CD1c-positive myeloid dendritic cell (primary cell): ENCODE measurements around the gene SLC5A5.
"Not testable (repeated sequence)": the region's sequence is repeated elsewhere in the genome, so short reads cannot be mapped to it uniquely, and the experiment has no call there.

Experiments
- DNase-seq: peaks from one replicate; pipeline ENCODE4 v3.0.0-alpha.2; 2016; ENCODE audit errors: extremely low spot score

The SLC5A5 gene

DNA sequence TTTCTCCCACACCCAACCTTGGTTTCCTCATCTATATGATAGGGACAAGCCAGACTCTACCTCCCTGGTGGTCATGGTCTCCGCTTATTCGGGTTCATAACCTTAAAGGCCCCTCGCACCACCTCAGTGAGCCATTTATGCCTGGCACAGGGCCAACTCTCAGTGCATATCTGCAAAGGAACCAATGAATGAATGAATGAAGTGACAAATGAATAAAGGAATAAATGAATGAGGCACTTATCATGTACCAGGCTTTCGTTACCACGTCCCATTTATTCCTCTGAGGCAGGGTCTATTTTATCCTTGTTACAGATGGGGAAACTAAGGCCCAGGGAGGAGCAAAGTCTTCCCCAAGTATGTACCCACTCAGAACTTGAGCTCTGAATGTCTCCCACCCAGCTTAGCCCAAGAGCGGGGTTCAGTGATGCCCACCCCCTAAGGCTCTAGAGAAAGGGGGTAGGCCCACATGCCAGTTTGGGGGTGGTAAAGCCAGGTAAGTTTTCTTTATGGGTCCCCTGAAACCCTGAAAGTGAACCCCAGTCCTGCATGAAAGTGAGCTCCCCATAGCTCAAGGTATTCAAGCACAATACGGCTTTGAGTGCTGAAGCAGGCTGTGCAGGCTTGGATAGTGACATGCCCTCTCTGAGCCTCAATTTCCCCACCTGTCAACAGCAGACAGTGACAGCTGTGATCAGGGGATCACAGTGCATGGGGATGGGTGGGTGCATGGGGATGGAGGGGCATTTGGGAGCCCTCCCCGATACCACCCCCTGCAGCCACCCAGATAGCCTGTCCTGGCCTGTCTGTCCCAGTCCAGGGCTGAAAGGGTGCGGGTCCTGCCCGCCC is 490 bp upstream of the SLC5A5 start:
- no peak for DNase-seq

DNA sequence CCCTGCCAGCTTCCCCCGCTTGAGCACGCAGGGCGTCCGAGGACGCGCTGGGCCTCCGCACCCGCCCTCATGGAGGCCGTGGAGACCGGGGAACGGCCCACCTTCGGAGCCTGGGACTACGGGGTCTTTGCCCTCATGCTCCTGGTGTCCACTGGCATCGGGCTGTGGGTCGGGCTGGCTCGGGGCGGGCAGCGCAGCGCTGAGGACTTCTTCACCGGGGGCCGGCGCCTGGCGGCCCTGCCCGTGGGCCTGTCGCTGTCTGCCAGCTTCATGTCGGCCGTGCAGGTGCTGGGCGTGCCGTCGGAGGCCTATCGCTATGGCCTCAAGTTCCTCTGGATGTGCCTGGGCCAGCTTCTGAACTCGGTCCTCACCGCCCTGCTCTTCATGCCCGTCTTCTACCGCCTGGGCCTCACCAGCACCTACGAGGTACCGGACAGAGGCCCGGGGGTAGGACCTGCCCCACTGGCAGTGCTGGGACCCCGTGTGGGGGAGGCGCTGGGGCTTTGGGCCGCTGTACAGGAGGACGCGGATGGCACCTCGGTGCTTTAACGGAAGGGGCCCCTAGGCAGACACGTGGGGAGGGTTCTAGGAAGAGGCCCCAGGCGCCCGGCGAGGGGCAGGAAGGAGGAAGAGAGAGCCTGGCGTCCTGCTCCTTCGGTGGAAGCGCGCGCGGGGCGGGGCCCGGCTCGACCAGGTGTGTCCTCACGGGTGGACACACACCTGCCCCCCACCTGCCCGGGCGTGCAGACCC is 681 bp downstream of the SLC5A5 start:
- DNase-seq: no peak

DNA sequence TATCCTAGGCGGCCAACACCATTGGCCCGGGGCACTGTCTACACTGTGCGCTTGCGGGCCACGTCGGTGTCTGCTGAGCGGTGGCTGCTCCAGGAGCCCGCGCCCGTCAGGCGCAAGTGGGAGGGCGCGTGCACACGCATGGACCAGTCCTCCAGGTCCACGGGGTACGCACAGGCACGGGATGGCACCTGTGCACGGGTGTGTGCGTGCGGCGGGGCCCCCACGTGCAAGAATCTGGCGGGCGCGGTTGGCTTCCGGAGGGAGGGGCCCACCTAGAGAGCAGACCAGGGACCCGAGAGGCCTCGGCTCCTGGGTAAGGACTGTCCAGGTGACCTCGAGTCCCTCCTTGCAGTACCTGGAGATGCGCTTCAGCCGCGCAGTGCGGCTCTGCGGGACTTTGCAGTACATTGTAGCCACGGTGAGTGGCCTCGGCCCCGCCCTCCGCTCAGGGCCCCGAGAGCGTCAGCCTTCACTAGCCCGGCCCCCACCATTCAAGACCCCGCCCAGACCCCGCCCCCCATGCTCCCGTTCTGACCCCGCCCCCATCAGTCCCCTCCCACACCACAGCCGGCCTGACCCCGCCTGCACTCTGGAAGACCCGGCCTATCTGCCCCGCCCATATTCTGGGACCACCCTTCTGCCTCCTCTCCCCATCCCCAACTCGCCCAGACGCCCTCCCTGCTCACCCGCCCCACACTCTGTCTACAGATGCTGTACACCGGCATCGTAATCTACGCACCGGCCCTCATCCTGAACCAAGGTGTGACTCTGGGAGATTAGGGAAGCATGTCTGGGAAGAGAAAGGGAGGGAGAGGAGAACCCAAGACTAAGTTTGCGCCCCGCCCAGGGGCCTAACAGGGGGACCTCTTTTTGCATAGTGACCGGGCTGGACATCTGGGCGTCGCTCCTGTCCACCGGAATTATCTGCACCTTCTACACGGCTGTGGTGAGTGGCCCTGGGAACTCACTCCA is 2.3 kb downstream of the SLC5A5 start:
- peak; percentile 49 for DNase-seq

DNA sequence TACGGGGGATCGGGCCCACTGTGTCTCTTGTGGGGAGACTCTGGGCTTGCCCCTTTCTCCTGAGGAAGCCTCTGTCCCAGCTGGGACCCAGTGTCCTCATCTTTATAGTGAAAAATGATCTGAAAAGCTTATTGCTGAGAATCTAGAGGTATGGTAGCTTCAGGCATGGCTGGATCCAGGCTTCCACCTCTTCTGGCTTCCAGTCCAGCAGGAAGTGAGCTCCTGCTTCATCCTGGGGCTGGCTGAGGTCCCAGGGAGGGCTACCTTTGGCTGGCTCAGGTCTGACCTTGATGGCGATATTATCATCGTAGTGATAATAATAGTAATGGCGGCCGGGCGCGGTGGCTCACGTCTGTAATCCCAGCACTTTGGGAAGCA is 3.0 kb downstream of the SLC5A5 start:
- DNase-seq: no peak

DNA sequence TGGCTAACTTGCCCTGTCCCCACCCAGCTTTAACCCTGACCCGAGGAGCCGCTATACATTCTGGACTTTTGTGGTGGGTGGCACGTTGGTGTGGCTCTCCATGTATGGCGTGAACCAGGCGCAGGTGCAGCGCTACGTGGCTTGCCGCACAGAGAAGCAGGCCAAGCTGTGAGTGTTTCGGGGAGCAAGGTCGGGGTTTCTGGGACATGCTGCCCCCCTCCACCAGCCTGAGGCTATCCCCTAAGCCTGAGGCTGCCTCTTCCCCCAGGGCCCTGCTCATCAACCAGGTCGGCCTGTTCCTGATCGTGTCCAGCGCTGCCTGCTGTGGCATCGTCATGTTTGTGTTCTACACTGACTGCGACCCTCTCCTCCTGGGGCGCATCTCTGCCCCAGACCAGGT is 6.0 kb downstream of the SLC5A5 start:
- no peak for DNase-seq

DNA sequence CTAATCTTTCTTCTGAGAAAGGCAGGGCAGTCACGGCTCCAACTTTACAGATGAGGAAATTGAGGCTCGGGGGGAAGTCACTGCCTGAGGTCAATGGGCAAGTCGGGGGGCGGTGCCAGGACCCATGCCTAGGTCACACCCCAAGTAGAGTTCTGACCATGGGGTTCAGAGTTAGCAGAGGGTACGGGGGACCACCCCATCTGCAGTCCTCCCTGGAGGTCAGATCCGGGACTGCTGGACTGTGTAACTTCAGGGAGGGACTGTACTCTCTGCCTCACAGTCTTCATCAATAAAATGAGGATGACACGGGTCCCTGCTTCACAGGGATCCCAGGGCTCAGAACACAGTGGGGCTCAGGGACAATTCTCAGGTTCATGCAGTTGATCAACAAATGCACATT is 7.7 kb downstream of the SLC5A5 start:
- no peak for DNase-seq

DNA sequence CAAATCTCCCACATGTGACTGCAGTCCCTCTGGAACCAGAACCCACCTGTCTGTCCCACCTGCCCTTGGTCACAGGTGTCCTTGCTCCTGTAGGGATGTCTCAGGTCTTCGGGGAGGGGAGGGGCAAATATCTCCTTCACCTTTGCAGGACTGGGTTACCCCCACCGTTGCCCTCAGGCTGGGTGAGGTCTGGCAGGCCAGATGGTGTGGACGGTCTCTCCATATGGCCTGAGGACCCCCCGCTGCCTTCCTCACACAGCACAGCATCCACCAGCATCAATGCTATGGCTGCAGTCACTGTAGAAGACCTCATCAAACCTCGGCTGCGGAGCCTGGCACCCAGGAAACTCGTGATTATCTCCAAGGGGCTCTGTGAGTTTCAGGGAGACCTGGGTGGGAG is 10.0 kb downstream of the SLC5A5 start:
- DNase-seq: no peak

DNA sequence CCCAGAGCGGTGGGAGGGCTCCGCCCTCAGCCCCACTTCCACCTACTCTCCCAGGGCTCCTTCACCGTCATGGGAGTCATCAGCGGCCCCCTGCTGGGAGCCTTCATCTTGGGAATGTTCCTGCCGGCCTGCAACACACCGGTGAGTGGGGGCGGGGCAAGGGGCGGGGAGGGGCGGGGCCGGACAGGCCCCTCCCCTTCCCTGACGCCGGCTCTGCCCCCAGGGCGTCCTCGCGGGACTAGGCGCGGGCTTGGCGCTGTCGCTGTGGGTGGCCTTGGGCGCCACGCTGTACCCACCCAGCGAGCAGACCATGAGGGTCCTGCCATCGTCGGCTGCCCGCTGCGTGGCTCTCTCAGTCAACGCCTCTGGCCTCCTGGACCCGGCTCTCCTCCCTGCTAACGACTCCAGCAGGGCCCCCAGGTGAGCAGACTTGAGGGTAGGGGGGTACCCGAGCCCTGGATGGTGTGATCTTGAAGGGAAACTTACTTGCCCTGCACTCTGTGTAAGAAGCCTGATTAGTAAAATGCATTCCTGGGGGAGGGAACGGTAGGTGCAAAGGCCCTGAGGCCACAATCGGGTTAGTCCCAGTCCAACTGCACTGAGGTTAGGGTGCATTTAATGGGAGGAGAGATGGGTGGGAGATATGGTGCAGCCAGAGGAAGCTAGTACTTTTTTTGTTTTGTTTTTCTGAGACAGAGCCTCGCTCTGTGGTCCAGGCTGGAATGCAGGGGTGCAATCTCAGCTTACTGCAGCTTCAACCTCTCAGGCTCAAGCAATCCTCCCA is 12.1 kb downstream of the SLC5A5 start:
- DNase-seq: no peak

DNA sequence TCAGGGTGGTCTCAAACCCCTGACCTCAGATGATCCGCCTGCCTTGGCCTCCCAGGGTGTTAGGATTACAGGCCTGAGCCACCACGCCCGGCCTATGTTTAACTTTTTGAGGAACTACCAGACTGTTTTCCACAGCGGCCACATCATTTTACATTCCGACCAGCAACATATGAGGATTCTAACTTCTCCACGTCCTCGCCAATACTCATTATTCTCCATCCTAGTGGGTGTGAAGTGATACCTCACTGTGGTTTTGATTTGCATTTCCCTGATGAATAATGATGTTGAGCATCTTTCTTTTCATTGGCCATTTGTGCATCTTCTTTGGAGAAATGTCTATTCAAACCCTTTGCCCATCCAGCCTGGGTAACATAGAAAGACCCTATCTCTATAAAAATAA is 14.8 kb downstream of the SLC5A5 start:
- no peak for DNase-seq

DNA sequence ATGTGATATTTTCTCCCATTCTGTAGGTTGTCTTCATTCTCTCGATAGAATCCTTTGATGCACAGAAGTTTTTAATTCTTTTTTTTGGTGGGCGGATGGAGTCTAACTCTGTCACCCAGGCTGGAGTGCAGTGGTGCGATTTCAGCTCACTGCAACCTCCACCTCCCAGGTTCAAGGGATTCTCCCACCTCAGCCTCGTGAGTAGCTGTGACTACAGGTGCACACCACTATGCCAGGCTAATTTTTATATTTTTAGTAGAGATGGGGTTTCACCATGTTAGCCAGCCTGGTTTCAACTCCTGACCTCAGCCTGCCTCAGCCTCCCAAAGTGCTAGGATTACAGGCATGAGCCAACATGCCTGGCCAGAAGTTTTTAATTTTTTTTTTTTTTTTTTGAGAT is 15.5 kb downstream of the SLC5A5 start:
- DNase-seq: not testable (repeated sequence)

DNA sequence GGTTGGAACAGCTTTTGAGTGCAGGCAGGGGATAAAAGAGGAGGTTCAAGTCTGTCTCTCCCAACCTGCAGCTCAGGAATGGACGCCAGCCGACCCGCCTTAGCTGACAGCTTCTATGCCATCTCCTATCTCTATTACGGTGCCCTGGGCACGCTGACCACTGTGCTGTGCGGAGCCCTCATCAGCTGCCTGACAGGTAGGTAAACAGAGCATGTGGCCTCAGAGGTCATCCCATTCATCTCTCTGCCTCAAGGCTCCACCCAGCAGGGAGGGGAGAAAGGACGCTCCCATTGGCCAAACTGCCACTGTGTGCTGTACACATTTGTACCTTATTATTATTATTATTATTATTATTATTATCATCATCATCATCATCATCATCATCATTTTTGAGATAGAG is 16.5 kb downstream of the SLC5A5 start:
- DNase-seq: no peak

DNA sequence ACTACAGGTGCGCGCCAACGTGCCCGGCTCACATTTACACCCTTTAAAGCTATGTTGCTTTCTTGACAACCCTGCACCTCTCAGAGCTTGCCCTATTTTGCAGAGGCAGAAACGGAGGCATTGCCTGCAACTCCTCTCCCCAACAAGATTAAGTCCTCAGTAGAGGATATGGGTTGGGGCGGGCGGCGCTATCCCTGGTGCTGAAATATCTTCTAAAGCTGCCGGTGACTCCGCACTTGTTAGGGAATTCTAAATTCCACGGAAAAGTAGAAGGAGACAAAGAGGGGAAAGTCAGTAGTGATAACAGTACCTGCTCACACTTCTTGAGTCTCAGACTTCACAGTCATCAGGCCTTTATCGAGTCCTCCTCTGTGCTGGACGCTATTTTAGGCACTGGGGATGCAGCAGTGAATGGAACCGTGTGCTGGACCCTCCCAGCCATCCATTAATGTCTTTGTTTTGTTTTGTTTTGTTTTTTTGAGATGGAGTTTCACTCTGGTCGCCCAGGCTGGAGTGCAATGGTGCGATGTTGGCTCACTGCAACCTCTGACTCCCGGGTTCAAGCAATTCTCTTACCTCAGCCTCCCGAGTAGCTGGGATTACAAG is 18.0 kb downstream of the SLC5A5 start:
- no peak for DNase-seq

DNA sequence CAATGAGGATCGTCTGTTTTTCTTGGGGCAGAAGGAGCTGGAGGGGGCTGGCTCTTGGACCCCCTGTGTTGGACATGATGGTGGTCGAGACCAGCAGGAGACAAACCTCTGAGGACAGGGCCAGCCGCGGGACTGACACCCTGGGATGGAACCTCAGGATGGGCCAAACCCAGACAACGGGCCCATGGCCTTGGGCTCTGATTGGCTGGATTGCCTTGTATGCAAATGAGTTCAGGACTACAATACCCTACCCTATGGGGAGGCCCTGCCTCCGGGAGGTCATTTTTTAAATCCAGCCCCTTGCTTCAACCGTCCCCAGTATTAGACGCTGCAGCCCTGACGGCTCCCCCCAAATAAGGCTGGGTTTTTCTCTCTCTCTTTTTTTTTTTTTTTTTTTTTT is 22.0 kb downstream of the SLC5A5 start:
- no peak for DNase-seq

DNA sequence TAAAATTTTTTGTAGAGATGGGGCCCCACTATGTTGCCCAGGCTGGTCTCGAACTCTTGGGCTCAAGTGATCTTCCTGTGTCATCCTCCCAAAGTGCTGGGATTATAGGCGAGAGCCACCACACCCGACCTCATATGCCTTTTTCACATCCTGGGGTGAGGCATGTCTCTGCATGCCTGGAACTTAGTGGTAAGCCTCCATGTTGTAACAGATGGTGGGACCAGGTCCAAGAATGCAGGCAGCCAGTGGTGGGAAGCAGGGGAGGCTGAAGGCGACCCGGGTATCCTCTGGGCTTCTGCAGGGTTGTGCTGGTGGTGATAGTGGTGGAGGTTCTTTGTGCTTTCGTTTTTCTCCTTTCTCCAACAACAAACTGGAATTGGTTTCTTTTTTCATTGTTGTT is 31.0 kb downstream of the SLC5A5 start:
- no peak for DNase-seq

DNA sequence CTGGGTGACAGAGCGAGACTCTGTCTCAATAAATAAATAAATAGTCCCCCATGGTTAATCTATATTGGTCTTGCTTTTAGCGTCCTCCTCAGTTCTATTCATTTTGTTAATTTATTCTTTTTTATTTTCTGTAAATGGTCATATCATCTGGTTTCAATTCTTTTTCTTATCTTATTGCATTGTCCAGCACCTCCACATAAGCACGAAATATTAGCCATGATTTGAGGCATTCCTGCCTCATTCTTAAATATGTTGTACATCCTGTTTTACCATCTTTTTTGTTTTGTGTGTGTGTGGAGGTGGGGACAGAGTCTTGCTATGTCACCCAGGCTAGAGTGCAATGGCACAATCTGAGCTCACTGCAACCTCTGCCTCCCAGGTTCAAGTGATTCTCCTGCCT is 36.5 kb downstream of the SLC5A5 start:
- DNase-seq: no peak

DNA sequence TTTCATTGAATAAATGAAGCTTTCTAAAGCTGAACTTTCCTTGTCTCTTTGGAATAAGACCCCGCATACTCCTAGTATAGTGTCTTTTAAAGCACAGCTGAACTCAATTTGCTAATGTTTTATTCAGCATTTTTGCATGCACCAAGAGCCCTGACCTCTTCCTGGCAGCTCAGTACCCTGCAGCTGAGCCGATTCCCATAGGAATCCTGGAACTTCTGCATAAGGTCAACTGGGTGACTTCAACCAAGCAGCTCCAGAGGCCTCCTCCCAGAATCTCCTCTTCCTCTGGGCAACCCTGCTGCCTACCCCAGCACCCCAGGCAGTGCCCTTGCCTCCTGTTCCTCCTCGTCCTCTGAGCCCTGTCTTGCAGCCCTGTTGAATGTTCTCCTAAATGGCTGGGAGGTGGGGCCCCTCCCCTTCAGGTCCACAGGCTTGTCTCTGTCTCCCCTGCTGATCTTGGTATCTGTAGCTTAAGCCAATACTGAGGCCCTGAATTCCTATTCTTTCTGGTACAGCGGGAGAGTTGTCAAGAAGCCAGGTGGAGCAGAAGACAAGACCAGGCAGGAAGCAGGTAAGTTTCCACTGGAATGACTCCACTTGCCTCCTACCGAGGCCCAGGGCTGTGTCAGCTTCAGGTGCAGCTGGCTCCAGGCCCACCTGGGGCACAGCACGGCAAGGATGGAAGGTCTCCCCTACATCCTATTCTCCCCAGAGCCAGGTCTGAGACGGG is 37.4 kb downstream of the SLC5A5 start:
- DNase-seq: no peak

DNA sequence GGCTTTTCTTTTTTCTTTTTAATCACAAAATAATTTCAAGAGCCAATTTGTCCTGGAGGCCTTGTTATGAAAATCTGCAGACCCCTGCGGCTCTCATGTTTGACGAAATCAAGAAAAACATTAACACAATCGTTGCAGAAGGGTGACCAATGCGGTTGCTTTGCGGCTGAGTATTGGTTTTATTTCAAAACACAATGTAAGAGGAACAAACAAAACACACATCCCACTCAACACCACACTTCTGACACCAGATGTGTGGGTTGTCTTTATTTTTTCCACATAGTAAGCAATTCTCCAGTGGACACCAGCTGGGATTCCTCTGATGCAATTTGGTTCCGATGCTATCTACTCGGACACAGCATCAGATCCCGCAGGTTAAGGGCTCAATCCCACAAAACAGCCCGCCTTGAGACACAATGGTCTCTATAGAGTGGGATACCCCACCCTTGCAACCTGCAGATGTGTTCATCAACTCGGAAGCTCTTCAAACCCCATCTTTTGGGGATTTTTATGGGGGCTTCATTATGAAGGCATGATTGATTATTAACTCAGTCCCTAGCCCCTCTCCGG is 39.1 kb downstream of the SLC5A5 start:
- DNase-seq: peak; percentile 61

DNA sequence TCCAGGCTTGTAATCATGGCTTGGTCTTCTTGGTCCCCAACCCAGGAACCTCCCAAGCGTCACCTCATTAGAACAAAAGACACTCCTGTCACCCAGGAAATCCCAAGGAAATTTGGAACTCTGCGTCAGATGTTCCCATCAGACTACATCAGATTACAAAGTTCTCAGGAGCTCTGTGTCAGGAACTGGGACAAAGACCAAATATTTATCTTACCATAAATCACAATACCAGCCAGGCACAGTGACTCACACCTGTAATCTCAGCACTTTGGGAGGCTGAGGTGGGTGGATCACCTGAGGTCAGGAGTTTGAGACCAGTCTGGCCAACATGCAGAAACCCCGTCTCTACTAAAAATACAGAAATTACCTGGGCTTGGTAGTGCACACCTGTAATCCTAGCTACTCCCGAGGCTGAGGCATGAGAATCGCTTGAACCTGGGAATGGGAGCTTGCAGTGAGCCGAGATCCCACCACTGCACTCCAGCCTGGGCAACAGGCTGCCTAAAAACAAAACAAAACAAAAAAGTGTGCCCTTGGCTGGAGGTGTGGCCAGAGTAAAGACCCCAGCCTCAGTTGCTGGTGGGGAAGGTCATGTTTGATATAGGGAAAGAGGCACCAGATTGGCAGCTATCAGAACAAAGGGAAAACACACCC is 44.3 kb downstream of the SLC5A5 start:
- no peak for DNase-seq

DNA sequence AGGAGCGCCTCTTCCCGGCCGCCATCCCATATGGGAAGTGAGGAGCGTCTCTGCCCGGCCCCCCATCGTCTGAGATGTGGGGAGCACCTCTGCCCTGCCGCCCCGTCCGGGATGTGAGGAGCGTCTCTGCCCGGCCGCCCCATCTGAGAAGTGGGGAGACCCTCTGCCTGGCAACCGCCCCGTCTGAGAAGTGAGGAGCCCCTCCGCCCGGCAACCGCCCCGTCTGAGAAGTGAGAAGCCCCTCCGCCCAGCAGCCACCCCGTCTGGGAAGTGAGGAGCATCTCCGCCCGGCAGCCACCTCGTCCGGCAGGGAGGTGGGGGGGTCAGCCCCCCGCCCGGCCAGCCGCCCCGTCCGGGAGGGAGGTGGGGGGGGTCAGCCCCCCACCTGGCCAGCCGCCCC is 46.4 kb downstream of the SLC5A5 start:
- DNase-seq: not testable (repeated sequence)
